H1 (cell line): ENCODE measurements around the gene WDR75.

Source experiments
- CTCF ChIP-seq, 3 experiments: IDR thresholded peaks; 1 replicate in 2 of 3; 2 replicates in 1 of 3; pipeline versions ENCODE4 v1.5.1 to v1.6.1; 2011; ENCODE audit warnings: low read length in 3 of 3, mild to moderate bottlenecking in 3 of 3, inconsistent platforms in 2 of 3, low read depth in 1 of 3, moderate library complexity in 1 of 3; ENCODE audit not compliant: insufficient read depth in 1 of 3; ENCODE audit errors: control extremely low read depth in 1 of 3
- EP300 ChIP-seq, 2 experiments: IDR thresholded peaks; 1 replicate in 1 of 2; 2 replicates in 1 of 2; pipeline ENCODE4 v1.6.1; 2011 to 2012; ENCODE audit warnings: low read depth in 2 of 2, low read length in 2 of 2, mild to moderate bottlenecking in 2 of 2, borderline replicate concordance in 1 of 2, inconsistent platforms in 1 of 2, moderate library complexity in 1 of 2
- TAF7 ChIP-seq: optimal IDR thresholded peaks from 2 replicates; pipeline ENCODE3; 2011; ENCODE audit warnings: low read depth, mild to moderate bottlenecking, inconsistent platforms, low read length, moderate library complexity, borderline replicate concordance
- YY1 ChIP-seq: IDR thresholded peaks from 2 replicates; pipeline ENCODE4 v1.6.1; 2011; ENCODE audit warnings: low read depth, mild to moderate bottlenecking, low read length

DNA sequence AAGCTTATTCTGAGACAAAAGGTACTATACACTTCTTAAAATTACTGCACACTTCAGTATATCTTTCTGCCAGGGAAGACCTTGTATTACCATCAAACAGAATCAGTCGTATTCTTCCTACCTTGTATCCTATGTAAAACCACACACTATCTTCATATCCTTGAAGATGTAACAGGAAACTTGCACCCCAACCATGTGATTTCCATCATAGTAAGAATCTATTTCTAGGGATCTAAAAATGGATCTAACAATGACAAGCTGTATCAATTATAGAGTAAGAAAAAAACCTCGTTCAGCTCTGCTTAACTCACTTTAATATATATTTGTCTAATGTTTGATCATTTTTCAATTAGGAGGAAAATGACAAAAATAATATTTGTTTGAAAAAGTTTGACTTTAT is 60.2 kb downstream of the WDR75 start:
- no peak for TF ChIP-seq CTCF (IDR thresholded peaks at IDR 0.05; ENCODE audit: control extremely low read depth in 1 of 3, insufficient read depth in 1 of 3, low read depth in 1 of 3, low read length in 3 of 3)
- no peak for TF ChIP-seq TAF7
- TF ChIP-seq EP300 (IDR thresholded peaks at IDR 0.05; ENCODE audit: borderline replicate concordance in 1 of 2, low read depth in 2 of 2, low read length in 2 of 2): no peak
- TF ChIP-seq YY1: no peak
